Liver (tissue), 9 donors: ENCODE data around the gene MYO1B. TPM values are rescaled to one million over a fixed set of nuclear protein-coding genes. Genes with fewer than 3 reads are reported as not detected.
A peak's percentile ranks its signal among the peaks of the same experiment; 100 is the strongest.

Source experiments
- DNase-seq: peaks from one replicate; pipeline ENCODE4 v3.0.0-alpha.2; 2017; ENCODE audit warnings: low spot score
- H3K27ac ChIP-seq, 2 donors: one replicate each; pipeline ENCODE4 v1.7.0; 2013; ENCODE audit warnings: inconsistent platforms in 2 of 2, low read length in 2 of 2, control low read depth in 1 of 2, low read depth in 1 of 2, mild to moderate bottlenecking in 1 of 2
- H3K27me3 ChIP-seq, 4 donors: one replicate each; pipeline versions ENCODE4 v1.6.1 to v1.7.0; 2013; ENCODE audit warnings: low read length in 3 of 4, inconsistent platforms in 1 of 4, mild to moderate bottlenecking in 1 of 4, moderate library complexity in 1 of 4; ENCODE audit not compliant: control insufficient read depth in 4 of 4, insufficient read depth in 4 of 4
- H3K36me3 ChIP-seq, 4 donors: one replicate each; pipeline versions ENCODE4 v1.6.1 to v1.7.0; 2013; ENCODE audit warnings: low read length in 3 of 4, mild to moderate bottlenecking in 3 of 4, low read depth in 1 of 4, moderate library complexity in 1 of 4; ENCODE audit not compliant: control insufficient read depth in 4 of 4, insufficient read depth in 3 of 4
- H3K4me1 ChIP-seq, 4 donors: one replicate each; pipeline versions ENCODE4 v1.6.1 to v1.7.0; 2013; ENCODE audit warnings: low read length in 3 of 4, mild to moderate bottlenecking in 3 of 4, moderate library complexity in 1 of 4; ENCODE audit not compliant: control insufficient read depth in 4 of 4, insufficient read depth in 4 of 4
- H3K4me3 ChIP-seq, 3 donors: one replicate each; pipeline versions ENCODE4 v1.6.1 to v1.7.0; 2013; ENCODE audit warnings: low read length in 3 of 3, control low read depth in 1 of 3, low read depth in 1 of 3, mild to moderate bottlenecking in 1 of 3
- H3K9ac ChIP-seq, 2 donors: one replicate each; pipeline ENCODE4 v1.7.0; 2013; ENCODE audit warnings: low read length in 2 of 2, mild to moderate bottlenecking in 2 of 2, moderate library complexity in 2 of 2, control low read depth in 1 of 2, low read depth in 1 of 2
- H3K9me3 ChIP-seq, 4 donors: one replicate each; pipeline versions ENCODE4 v1.6.1 to v1.7.0; 2013; ENCODE audit warnings: low read length in 3 of 4; ENCODE audit not compliant: control insufficient read depth in 4 of 4
- FOXA1 ChIP-seq: IDR thresholded peaks from 2 replicates; pipeline ENCODE4 v1.6.1; 2016; ENCODE audit warnings: antibody characterized with exemption
- HNF4G ChIP-seq: IDR thresholded peaks from 2 replicates; pipeline ENCODE4 v1.6.1; 2016; ENCODE audit warnings: antibody characterized with exemption
- JUND ChIP-seq, 2 donors: IDR thresholded peaks; 2 replicates each; pipeline ENCODE4 v1.6.1; 2016; ENCODE audit warnings: antibody characterized with exemption in 2 of 2
- NR2F2 ChIP-seq: IDR thresholded peaks from 2 replicates; pipeline ENCODE4 v1.6.1; 2016; ENCODE audit warnings: antibody characterized with exemption
- RXRA ChIP-seq, 2 donors: IDR thresholded peaks; 2 replicates each; pipeline ENCODE4 v1.6.1; 2017 to 2018; ENCODE audit warnings: antibody characterized with exemption in 2 of 2, mild to moderate bottlenecking in 1 of 2
- TAF1 ChIP-seq: conservative IDR thresholded peaks from 2 replicates; pipeline ENCODE4 v1.6.1; 2016; ENCODE audit warnings: antibody characterized with exemption, mild to moderate bottlenecking
- YY1 ChIP-seq: IDR thresholded peaks from 2 replicates; pipeline ENCODE4 v1.6.1; 2016; ENCODE audit warnings: antibody characterized with exemption, mild to moderate bottlenecking
- WGBS: extraction: QIAGEN DNeasy Blood & Tissue Kit; methylation state at CpG from one replicate; pipeline ENCODE4 v1.1.7; 2013; 5-methylcytosine and 5-hydroxymethylcytosine counted together
- polyA plus RNA-seq, 2 donors: library from polyadenylated mRNA; stranded (reverse) in 1 of 2; unstranded in 1 of 2; fragments of 200-250 nt in 1 of 2; fragments of >200 nt in 1 of 2; fragmentation: Nextera tagmentation in 1 of 2; extraction: Ambion mirVana in 1 of 2; gene quantifications; one replicate each; pipeline versions ENCODE4 v1.2.1 to v1.2.3, GENCODE V29; 2013 to 2015
- total RNA-seq, 2 donors: library from RNA; depleted of rRNA; stranded (reverse); fragments of >200 nt; gene quantifications; one replicate each; pipeline ENCODE4 v1.2.3, GENCODE V29; 2014
- TF ChIP-seq, protein P1 (sequence below): IDR thresholded peaks from 2 replicates; pipeline ENCODE4 v1.6.1; 2016; ENCODE audit warnings: antibody characterized with exemption
- TF ChIP-seq, protein P2 (sequence below): IDR thresholded peaks from 2 replicates; pipeline ENCODE4 v1.6.1; 2016; ENCODE audit warnings: antibody characterized with exemption, mild to moderate bottlenecking
- TF ChIP-seq, protein P3 (sequence below): IDR thresholded peaks from 2 replicates; pipeline ENCODE4 v1.6.1; 2016; ENCODE audit warnings: antibody characterized with exemption
- TF ChIP-seq, protein P4 (sequence below): IDR thresholded peaks from 2 replicates; pipeline ENCODE4 v1.6.1; 2016; ENCODE audit warnings: antibody characterized with exemption
- TF ChIP-seq, protein P5 (sequence below): fragments of 150-350 bp; IDR thresholded peaks from 2 replicates; pipeline ENCODE4 v1.5.1; 2017; ENCODE audit warnings: improper control_type of control experiment, low read depth, low read length; ENCODE audit not compliant: missing input control
- donor health status: healthy.
- donor health status: healthy.
- donor health status: healthy.
- donor health status: healthy.
- donor health status: healthy.

The MYO1B gene
- total and polyA plus RNA-seq, 4 donors: 66.5 to 434 (median 117) TPM

DNA sequence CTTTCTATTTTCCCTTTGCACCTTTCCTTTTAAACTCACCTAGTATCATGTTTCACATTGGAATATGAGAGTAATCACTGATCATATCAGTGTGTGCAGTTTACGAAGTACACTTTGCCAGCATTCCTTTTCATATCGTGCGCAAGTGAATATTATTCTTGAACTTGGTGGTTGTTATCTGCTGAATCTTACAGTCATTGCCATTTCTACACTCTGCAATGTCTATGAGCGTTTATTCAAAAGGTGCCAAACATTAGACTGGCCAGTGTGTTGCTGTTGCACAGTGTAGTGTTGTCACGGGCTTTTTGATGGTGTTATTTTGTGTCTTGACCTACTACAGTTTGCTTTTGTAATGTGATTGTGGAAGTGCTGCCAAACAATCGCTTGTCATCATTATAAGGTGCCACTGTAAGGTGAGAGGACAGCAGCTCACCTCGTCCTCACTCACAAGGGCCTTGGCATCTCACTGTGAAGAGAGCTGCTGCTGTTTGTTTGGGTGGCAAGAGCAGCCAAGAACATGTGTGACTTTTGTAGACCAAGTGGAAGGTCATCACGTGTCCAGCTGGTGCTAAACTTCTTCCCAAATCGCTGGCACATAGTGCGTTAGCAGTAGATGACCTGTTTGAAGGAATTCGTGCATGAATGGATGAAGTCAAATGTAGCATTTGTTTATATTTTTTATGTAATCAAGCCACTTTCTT is 113.3 kb downstream of the MYO1B start (continued):
- TF ChIP-seq, protein P1, sequence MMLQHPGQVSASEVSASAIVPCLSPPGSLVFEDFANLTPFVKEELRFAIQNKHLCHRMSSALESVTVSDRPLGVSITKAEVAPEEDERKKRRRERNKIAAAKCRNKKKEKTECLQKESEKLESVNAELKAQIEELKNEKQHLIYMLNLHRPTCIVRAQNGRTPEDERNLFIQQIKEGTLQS: no peak
- TF ChIP-seq, protein P2, sequence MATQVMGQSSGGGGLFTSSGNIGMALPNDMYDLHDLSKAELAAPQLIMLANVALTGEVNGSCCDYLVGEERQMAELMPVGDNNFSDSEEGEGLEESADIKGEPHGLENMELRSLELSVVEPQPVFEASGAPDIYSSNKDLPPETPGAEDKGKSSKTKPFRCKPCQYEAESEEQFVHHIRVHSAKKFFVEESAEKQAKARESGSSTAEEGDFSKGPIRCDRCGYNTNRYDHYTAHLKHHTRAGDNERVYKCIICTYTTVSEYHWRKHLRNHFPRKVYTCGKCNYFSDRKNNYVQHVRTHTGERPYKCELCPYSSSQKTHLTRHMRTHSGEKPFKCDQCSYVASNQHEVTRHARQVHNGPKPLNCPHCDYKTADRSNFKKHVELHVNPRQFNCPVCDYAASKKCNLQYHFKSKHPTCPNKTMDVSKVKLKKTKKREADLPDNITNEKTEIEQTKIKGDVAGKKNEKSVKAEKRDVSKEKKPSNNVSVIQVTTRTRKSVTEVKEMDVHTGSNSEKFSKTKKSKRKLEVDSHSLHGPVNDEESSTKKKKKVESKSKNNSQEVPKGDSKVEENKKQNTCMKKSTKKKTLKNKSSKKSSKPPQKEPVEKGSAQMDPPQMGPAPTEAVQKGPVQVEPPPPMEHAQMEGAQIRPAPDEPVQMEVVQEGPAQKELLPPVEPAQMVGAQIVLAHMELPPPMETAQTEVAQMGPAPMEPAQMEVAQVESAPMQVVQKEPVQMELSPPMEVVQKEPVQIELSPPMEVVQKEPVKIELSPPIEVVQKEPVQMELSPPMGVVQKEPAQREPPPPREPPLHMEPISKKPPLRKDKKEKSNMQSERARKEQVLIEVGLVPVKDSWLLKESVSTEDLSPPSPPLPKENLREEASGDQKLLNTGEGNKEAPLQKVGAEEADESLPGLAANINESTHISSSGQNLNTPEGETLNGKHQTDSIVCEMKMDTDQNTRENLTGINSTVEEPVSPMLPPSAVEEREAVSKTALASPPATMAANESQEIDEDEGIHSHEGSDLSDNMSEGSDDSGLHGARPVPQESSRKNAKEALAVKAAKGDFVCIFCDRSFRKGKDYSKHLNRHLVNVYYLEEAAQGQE: no peak
- peak in 1 of 2 donors; percentile 60 for TF ChIP-seq JUND (IDR thresholded peaks at IDR 0.05)

DNA sequence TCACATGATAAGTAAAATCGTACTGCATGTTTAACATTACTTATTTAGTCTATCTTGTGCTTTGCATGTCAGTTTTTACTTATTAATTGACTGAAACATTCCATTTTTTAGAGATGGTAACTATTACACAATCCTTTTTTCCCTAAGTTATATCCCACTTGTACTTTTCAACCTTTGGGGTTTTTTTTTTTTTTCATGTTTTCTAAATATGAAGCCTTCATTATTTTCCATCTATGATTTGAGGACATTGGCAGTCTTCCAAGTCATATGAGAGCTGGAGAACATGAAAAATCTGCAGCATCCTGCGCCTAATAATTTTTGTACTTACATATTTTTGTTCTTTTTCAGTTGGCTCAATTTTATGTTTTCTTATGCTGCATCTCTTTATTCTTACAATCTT is 113.9 kb downstream of the MYO1B start:
- Histone ChIP-seq H3K27me3 (no peaks in the 10 kb centered on the region), H3K36me3 (peaks cover 4 to 44% (median 27%) of the 10 kb centered on the region in 4 donors), H3K4me3 (no peak overlapping the region), H3K9ac (no peak overlapping the region), H3K9me3 (no peaks in the 10 kb centered on the region), H3K4me1 (peaks cover 0 to 33% (median 20%) of the 10 kb centered on the region in 4 donors), H3K27ac (peak overlapping the region; percentile 62 to 67)
- TF ChIP-seq, protein P3, sequence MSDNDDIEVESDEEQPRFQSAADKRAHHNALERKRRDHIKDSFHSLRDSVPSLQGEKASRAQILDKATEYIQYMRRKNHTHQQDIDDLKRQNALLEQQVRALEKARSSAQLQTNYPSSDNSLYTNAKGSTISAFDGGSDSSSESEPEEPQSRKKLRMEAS: no peak
- TF ChIP-seq NR2F2: peak; percentile 11
- 56% methylated on average over 2 of the region's 2 CpGs for WGBS
- no peak for DNase-seq

DNA sequence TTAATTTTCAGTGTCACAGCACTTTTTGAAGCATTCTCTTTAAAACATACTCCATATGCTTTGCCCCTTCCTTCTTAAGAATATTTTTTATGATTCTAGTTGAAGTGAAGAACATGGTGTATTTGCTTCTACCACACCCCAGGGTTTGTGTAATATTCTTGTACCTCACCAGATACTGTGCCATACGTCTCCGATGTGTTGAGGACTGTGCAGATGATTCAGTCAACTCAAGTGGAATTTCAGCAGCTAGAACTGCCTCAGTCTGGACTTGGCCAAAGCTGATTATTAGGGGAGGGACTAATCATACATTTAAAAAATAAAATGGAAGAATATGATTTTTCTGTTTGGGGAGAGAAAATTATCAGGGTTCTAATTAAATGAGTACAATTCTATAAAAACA is 115.7 kb downstream of the MYO1B start:
- Histone ChIP-seq H3K9me3 (no peaks in the 10 kb centered on the region), H3K4me3 (no peak overlapping the region), H3K36me3 (peaks cover 4 to 48% (median 36%) of the 10 kb centered on the region in 4 donors), H3K27ac (no peak overlapping the region), H3K4me1 (peaks cover 0 to 33% (median 20%) of the 10 kb centered on the region in 4 donors), H3K27me3 (no peaks in the 10 kb centered on the region), H3K9ac (no peak overlapping the region)
- 97% methylated on average over 2 of the region's 2 CpGs for WGBS
- TF ChIP-seq TAF1 (no peak), RXRA (IDR thresholded peaks at IDR 0.05) (no peak), HNF4G (no peak), JUND (IDR thresholded peaks at IDR 0.05) (no peak), YY1 (no peak), FOXA1 (no peak)
- TF ChIP-seq, protein P4, sequence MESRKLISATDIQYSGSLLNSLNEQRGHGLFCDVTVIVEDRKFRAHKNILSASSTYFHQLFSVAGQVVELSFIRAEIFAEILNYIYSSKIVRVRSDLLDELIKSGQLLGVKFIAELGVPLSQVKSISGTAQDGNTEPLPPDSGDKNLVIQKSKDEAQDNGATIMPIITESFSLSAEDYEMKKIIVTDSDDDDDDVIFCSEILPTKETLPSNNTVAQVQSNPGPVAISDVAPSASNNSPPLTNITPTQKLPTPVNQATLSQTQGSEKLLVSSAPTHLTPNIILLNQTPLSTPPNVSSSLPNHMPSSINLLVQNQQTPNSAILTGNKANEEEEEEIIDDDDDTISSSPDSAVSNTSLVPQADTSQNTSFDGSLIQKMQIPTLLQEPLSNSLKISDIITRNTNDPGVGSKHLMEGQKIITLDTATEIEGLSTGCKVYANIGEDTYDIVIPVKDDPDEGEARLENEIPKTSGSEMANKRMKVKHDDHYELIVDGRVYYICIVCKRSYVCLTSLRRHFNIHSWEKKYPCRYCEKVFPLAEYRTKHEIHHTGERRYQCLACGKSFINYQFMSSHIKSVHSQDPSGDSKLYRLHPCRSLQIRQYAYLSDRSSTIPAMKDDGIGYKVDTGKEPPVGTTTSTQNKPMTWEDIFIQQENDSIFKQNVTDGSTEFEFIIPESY: no peak
- TF ChIP-seq, protein P5, sequence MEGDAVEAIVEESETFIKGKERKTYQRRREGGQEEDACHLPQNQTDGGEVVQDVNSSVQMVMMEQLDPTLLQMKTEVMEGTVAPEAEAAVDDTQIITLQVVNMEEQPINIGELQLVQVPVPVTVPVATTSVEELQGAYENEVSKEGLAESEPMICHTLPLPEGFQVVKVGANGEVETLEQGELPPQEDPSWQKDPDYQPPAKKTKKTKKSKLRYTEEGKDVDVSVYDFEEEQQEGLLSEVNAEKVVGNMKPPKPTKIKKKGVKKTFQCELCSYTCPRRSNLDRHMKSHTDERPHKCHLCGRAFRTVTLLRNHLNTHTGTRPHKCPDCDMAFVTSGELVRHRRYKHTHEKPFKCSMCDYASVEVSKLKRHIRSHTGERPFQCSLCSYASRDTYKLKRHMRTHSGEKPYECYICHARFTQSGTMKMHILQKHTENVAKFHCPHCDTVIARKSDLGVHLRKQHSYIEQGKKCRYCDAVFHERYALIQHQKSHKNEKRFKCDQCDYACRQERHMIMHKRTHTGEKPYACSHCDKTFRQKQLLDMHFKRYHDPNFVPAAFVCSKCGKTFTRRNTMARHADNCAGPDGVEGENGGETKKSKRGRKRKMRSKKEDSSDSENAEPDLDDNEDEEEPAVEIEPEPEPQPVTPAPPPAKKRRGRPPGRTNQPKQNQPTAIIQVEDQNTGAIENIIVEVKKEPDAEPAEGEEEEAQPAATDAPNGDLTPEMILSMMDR: no peak
- no peak for DNase-seq
